Astrocyte (in vitro differentiated cells and primary cell): Measurements from ENCODE around the gene COX20.

Experiments
- EZH2 ChIP-seq: IDR thresholded peaks from 2 replicates; pipeline ENCODE4 v1.6.1; 2012; ENCODE audit warnings: mild to moderate bottlenecking, low read length, inconsistent platforms; ENCODE audit not compliant: insufficient read depth
- TF ChIP-seq, protein P1 (sequence below): IDR thresholded peaks from 2 replicates; pipeline ENCODE4 v1.5.1; 2011; ENCODE audit warnings: low read depth, mild to moderate bottlenecking, inconsistent platforms, low read length, moderate library complexity; ENCODE audit not compliant: insufficient read depth

DNA sequence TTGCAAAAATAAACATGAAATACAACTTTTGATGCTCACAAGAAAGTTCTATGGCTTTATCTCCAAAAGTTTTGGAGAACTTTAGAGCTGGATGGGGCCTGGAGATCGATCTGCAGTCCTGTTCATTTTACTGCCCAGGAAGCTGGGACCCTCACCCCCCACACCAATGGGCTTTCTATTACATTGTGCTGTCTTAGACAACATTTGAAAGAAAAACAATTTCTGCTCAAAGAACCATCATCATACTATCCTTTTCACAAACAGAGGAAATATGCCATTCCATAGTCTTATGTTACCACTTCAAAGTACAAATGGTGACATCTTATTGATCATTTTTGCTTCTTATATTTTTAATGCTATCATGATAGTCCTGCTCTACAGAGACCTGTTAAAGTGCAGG lies 30.9 kb downstream of the COX20 start:
- no peak for TF ChIP-seq EZH2
- TF ChIP-seq, protein P1, sequence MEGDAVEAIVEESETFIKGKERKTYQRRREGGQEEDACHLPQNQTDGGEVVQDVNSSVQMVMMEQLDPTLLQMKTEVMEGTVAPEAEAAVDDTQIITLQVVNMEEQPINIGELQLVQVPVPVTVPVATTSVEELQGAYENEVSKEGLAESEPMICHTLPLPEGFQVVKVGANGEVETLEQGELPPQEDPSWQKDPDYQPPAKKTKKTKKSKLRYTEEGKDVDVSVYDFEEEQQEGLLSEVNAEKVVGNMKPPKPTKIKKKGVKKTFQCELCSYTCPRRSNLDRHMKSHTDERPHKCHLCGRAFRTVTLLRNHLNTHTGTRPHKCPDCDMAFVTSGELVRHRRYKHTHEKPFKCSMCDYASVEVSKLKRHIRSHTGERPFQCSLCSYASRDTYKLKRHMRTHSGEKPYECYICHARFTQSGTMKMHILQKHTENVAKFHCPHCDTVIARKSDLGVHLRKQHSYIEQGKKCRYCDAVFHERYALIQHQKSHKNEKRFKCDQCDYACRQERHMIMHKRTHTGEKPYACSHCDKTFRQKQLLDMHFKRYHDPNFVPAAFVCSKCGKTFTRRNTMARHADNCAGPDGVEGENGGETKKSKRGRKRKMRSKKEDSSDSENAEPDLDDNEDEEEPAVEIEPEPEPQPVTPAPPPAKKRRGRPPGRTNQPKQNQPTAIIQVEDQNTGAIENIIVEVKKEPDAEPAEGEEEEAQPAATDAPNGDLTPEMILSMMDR, result no peak
